GM12873 (cell line): ENCODE data around the gene TXNDC2.

Experiments used
- CTCF ChIP-seq: IDR thresholded peaks from 2 replicates; pipeline ENCODE4 v1.5.1; 2012; ENCODE audit warnings: low read depth, mild to moderate bottlenecking, moderate library complexity, low read length, control low read depth; ENCODE audit not compliant: insufficient read depth; ENCODE audit errors: missing control alignments

TXNDC2 gene

GRCh38 chr18:9887992-9888391 lies 2.2 kb downstream of the TXNDC2 start:
- no peak for TF ChIP-seq CTCF

DNA sequence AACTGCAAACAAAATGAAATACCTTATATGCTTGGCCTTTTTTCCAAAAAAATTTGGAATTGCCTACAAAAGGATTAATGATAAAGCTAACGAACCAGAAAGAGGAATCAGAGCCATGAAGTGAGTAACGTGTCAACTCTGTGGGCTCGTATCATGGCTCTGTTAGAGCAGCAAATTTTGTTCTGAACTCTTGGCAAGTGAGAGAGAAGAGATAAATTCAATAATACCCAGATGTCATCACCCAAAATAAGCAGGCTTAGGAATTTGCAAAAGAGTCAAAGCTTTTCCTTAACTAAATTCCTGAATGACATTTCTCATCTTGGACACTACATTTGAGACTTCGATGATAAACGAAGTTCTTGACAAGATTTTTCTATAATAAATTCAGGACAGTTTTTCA lies 4.4 kb downstream of the TXNDC2 start:
- TF ChIP-seq CTCF, result no peak

- TF ChIP-seq CTCF, result no peak
Observed at GRCh38 chr18:9890957-9891356, 5.2 kb downstream of the TXNDC2 start.

DNA sequence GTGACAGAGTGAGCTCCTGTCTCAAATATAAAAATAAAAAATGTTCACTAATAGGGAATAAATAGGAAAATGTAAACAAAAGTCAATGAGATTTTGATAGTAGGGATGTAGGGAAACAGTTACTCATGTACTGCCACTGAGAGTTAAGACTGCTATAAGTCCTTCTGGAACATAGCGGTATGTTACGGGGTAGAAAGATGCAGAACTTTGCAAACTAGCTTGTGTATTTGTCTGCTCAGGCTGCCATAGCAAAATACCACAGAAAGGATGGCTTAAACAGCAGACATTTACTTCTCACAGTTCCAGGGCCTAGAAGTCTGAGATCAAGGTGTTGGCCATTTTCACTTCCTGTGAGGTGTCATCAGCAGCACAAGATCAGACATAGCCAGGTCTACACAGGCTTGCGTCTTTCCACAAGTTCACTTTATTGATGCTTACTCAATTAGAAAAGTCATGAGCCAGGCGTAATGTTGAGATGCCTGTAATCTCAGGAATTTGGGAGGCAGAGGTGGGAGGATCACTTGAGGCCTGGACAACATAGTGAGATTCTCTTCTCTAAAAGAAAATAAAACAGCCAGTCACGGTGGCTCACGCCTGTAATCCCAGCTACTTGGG lies 8.8 kb downstream of the TXNDC2 start:
- no peak for TF ChIP-seq CTCF

- TF ChIP-seq CTCF, result no peak
Observed at GRCh38 chr18:9897129-9897528, 11.4 kb downstream of the TXNDC2 start.

DNA sequence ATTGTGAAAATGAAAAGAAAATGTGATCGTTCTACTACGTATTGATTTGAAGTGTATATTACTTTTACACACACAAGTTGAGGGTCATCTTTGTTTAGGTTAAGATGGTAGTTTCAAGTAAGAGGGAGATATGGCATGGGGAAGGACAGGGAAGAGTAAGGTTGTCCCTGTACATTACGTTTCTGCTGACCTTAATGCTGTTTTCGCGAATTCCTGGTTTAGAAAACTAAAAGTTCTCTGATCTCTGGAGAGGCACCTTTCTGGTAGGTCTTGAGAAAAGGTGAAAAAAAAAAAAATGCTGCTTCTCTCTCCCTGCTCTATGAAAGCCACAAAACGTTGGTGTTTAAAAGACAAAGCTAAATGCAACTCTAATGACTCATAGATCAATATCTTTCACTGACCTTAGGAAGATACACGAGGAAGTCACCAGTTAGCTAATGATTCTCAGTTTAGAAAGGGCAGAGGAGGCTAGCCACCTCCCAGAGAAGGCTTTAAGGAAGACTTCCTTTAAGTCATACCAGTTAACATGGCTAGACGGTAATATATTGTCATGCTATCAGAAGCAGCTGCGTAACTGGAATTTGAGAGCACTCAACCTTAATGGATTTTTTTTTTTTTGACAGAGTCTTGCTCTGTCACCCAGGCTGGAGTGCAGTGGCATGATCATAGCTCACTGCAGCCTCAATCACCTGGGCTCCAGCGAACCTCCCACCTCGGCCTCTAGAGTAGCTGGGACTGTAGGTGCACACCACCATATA lies 13.2 kb downstream of the TXNDC2 start:
- no peak for TF ChIP-seq CTCF

- TF ChIP-seq CTCF, result no peak
Observed at GRCh38 chr18:9900699-9901098, 14.9 kb downstream of the TXNDC2 start.
